Prostate gland (tissue), 2 donors: ENCODE results near the gene GCLM. TPM values are rescaled to one million over a fixed set of nuclear protein-coding genes. Genes with fewer than 3 reads are reported as not detected.
"Not testable (repeated sequence)": the region's sequence is repeated elsewhere in the genome, so short reads cannot be mapped to it uniquely, and the experiment has no call there.

Experiments
- DNase-seq: peaks from one replicate; pipeline ENCODE4 v3.0.0-alpha.2; 2019; ENCODE audit warnings: low spot score
- H3K27ac ChIP-seq, 2 donors: fragments of 200-600 bp; sonication (generic); 2 replicates each; pipeline ENCODE4 v1.5.1; 2017 to 2019
- H3K27me3 ChIP-seq: fragments of 200-600 bp; sonication (generic); replicated peaks from 2 replicates; pipeline ENCODE4 v1.5.1; 2019; ENCODE audit not compliant: insufficient read depth
- H3K36me3 ChIP-seq, 2 donors: fragments of 200-600 bp; sonication (generic); 1 replicate in 1 of 2; 2 replicates in 1 of 2; pipeline versions ENCODE4 v1.5.1 to v1.8.1; 2017 to 2019
- H3K4me1 ChIP-seq: fragments of 200-600 bp; sonication (generic); replicated peaks from 2 replicates; pipeline ENCODE4 v1.5.1; 2019
- H3K4me3 ChIP-seq, 2 donors: fragments of 200-600 bp; sonication (generic); 2 replicates each; pipeline ENCODE4 v1.5.1; 2017 to 2019
- H3K9me3 ChIP-seq: fragments of 200-600 bp; sonication (generic); 2 replicates; pipeline ENCODE4 v1.5.1; 2017
- POLR2A ChIP-seq: fragments of 450-650 bp; IDR thresholded peaks from one replicate; pipeline ENCODE4 v1.6.1; 2016; ENCODE audit warnings: antibody characterized with exemption, mild to moderate bottlenecking
- POLR2AphosphoS5 ChIP-seq: sonication (generic); formaldehyde crosslinking; IDR thresholded peaks from one replicate; pipeline ENCODE4 v1.6.1; 2017; ENCODE audit warnings: antibody characterized with exemption
- WGBS: methylation state at CpG from one replicate; pipeline ENCODE4 v1.1.5; 2018; 5-methylcytosine and 5-hydroxymethylcytosine counted together
- intact Hi-C: fragments of 100-400 bp; cut with DNase I; formaldehyde crosslinking; loops from one replicate; pipeline ENCODE4 v1.14.2; 2022
- total RNA-seq, 2 donors: library from RNA; depleted of rRNA; stranded (reverse); fragments of >200 nt; gene quantifications; one replicate each; pipeline ENCODE4 v1.1.0, GENCODE V29; 2016
- TF ChIP-seq, protein P1 (sequence below), 4 experiments: fragments of 200-600 bp in 2 of 4; fragments of 450-650 bp in 2 of 4; sonication (generic) in 2 of 4; IDR thresholded peaks; 1 replicate in 3 of 4; 2 replicates in 1 of 4; pipeline ENCODE4 v1.5.1; 2016 to 2019; ENCODE audit warnings: antibody characterized with exemption in 4 of 4, mild to moderate bottlenecking in 2 of 4, moderate library complexity in 2 of 4

The GCLM gene
- total RNA-seq, 2 donors from 2014 or later = 6.5 to 14.1 TPM

DNA sequence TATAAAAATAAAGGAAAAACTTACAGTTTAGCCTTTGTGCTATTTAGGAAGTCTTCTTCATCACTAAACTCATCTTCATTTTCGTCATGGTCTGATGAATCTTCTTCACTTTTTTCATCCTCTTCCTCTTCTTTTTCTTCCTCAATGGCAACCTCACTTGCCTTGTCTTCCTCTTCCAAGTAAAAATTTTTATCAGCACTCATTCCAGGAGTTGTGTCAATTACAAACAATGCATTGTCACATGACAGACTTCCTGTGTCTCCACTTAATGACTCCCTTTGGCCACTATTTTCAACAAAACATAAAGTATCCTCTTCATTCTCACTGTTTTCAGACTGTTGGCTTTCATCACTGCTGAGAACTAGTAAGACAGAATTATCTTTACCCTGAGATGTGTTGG, 33.0 kb downstream of the GCLM start:
- H3K9me3 ChIP-seq = no peaks in the 10 kb centered on the region
- H3K36me3 ChIP-seq = no peaks in the 10 kb centered on the region
- no peak overlapping the region for H3K27ac ChIP-seq
- intact Hi-C loops = no loop called here
- no peak for DNase-seq
- no peak for TF ChIP-seq POLR2A
- TF ChIP-seq, protein P1, sequence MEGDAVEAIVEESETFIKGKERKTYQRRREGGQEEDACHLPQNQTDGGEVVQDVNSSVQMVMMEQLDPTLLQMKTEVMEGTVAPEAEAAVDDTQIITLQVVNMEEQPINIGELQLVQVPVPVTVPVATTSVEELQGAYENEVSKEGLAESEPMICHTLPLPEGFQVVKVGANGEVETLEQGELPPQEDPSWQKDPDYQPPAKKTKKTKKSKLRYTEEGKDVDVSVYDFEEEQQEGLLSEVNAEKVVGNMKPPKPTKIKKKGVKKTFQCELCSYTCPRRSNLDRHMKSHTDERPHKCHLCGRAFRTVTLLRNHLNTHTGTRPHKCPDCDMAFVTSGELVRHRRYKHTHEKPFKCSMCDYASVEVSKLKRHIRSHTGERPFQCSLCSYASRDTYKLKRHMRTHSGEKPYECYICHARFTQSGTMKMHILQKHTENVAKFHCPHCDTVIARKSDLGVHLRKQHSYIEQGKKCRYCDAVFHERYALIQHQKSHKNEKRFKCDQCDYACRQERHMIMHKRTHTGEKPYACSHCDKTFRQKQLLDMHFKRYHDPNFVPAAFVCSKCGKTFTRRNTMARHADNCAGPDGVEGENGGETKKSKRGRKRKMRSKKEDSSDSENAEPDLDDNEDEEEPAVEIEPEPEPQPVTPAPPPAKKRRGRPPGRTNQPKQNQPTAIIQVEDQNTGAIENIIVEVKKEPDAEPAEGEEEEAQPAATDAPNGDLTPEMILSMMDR (IDR thresholded peaks at IDR 0.05) = no peak
- no peak for TF ChIP-seq POLR2AphosphoS5
- peaks cover 6% of the 10 kb centered on the region for H3K4me1 ChIP-seq
- no peaks in the 10 kb centered on the region for H3K27me3 ChIP-seq
- WGBS = 80% methylated on average over 1 of the region's 1 CpG
- no peak overlapping the region for H3K4me3 ChIP-seq

DNA sequence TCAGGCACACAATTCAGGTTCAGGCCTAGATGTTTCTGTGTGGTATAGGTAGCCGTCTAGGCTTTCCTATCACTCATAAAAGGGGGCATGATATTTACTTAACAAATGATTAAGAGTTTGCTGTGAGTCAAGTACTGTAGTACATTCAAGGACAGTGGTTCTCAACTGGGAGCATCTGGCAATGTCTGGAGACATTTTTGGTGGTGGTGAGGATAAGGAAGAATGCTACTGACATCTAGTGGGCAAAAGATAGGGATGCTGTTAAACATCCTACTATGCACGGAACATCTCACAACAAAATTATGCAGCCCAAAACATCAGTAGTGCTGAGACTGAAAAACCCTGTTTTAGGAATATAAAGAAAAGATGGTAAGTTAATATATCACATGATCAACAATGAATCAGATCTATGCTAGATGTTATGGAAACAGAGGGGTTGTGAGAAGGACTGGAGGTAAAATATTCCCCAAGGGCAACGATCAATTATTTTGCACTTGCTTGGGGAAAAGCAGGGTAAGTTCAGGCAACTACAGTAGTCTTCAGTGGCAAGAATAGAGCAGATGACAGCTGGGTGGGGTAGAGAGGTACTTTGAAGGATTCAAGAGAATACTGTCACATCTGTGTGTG, 35.1 kb downstream of the GCLM start:
- no peak for DNase-seq
- Histone ChIP-seq H3K27ac (no peak overlapping the region), H3K9me3 (no peaks in the 10 kb centered on the region), H3K4me3 (no peak overlapping the region), H3K27me3 (no peaks in the 10 kb centered on the region), H3K4me1 (peaks cover 6% of the 10 kb centered on the region), H3K36me3 (peaks cover 0 to 6% of the 10 kb centered on the region in 2 donors)
- TF ChIP-seq, protein P1 (IDR thresholded peaks at IDR 0.05) = peak in 3 of 4 experiments; percentile 19 to 54 (median 33)
- no peak for TF ChIP-seq POLR2AphosphoS5
- 52% methylated on average over 3 of the region's 3 CpGs for WGBS
- intact Hi-C loops = no loop called here

DNA sequence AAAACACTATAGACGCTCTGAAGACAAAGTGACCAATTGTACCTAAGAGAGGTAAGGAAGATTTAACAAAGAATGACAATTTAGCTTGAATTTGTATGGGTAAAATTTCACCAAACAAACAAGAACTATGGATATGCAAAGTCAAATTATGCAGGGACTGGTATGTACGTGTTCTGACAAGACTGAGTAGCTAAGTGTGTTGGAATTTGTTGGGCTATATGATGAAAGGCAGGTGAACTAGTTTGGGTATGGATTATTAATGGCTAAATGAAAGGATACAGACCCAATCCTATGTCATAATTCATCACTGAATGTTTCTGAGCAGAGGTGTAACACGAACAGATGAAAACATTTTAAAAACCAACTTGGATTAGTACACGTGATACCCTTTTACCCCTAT, 37.9 kb downstream of the GCLM start:
- TF ChIP-seq POLR2AphosphoS5 (no peak), POLR2A (no peak)
- TF ChIP-seq, protein P1 (IDR thresholded peaks at IDR 0.05) = no peak
- H3K4me1 ChIP-seq = peaks cover 3% of the 10 kb centered on the region
- 58% methylated on average over 4 of the region's 4 CpGs for WGBS
- no peak overlapping the region for H3K4me3 ChIP-seq
- no peak for DNase-seq
- H3K9me3 ChIP-seq = no peaks in the 10 kb centered on the region
- intact Hi-C loops = no loop called here
- H3K36me3 ChIP-seq = peaks cover 0 to 6% of the 10 kb centered on the region in 2 donors
- H3K27ac ChIP-seq = no peak overlapping the region
- no peaks in the 10 kb centered on the region for H3K27me3 ChIP-seq

DNA sequence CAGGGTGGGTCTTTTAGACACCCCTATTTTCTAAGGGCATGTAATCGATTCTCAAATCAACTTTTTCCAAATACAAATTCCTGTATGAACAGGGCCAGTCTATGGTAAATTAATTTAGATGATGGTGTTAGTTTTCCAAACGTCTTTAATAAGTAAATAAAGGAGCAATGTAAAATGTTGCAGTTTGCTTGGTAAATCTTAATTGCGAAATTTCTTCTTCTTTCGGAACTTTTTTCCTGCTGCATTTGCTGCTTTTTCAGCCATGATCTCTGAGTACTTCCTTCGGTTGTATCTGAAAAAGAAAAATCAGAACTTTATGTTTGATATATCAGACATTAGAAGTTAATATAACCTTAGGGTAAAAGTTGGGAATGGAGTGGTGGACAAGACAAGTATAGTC, 39.6 kb downstream of the GCLM start:
- no peaks in the 10 kb centered on the region for H3K9me3 ChIP-seq
- no peak for DNase-seq
- 88% methylated on average over 5 of the region's 5 CpGs for WGBS
- H3K4me3 ChIP-seq = no peak overlapping the region
- no peaks in the 10 kb centered on the region for H3K27me3 ChIP-seq
- H3K27ac ChIP-seq = no peak overlapping the region
- H3K36me3 ChIP-seq = peaks cover 0 to 6% of the 10 kb centered on the region in 2 donors
- no peaks in the 10 kb centered on the region for H3K4me1 ChIP-seq
- TF ChIP-seq, protein P1 (IDR thresholded peaks at IDR 0.05) = no peak
- TF ChIP-seq POLR2A (no peak), POLR2AphosphoS5 (no peak)
- intact Hi-C loops = no loop called here

DNA sequence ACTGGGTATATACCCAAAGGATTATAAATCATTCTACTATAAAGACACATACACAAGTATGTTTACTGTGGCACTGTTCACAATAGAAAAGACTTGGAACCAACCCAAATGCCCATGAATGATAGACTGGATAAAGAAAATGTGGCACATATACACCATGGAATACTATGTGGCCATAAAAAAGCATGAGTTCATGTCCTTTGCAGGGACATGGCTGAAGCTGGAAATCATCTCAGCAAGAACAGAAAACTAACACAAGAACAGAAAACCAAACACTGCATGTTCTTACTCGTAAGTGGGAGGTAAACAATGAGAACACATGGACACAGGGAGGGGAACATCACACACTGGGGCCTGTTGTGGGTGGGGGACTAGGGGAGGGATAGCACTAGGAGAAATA, 40.7 kb downstream of the GCLM start:
- 45% methylated on average over 1 of the region's 1 CpG for WGBS
- H3K4me1 ChIP-seq, DNase-seq, H3K27ac ChIP-seq, H3K4me3 ChIP-seq, H3K27me3 ChIP-seq, H3K36me3 ChIP-seq, H3K9me3 ChIP-seq, intact Hi-C loops: not testable (repeated sequence)
